HG03521 (cell line): Measurements from ENCODE around the gene TTC1.
"Not testable (repeated sequence)": the region's sequence is repeated elsewhere in the genome, so short reads cannot be mapped to it uniquely, and the experiment has no call there.

Experiments used
- ATAC-seq: cut with Tn5 transposase; IDR thresholded peaks from one replicate; pipeline ENCODE4 v1.9.1; 2021; ENCODE audit warnings: mild to moderate bottlenecking, moderate library complexity; ENCODE audit not compliant: unreplicated experiment

TTC1 gene

GRCh38 chr5:160008877-160009590, at the start of gene TTC1:
Gene TTC1 (plus strand): TSS chr5:160009139. CDS start chr5:160010529, 1,390 bp downstream.
- peak; percentile 100 for ATAC-seq

GRCh38 chr5:159961176-159962160, 47.5 kb upstream of the TTC1 start:
- ATAC-seq, result no peak

- no peak for ATAC-seq
Observed at GRCh38 chr5:159962214-159962613, 46.7 kb upstream of the TTC1 start.

- ATAC-seq, result no peak
Observed at GRCh38 chr5:159963935-159964334, 45.0 kb upstream of the TTC1 start.

- ATAC-seq, result no peak
Observed at GRCh38 chr5:159965031-159965837, 43.7 kb upstream of the TTC1 start.

- not testable (repeated sequence) for ATAC-seq
Observed at GRCh38 chr5:159965838-159966128, 43.2 kb upstream of the TTC1 start.

- no peak for ATAC-seq
Observed at GRCh38 chr5:159969966-159970365, 39.0 kb upstream of the TTC1 start.

GRCh38 chr5:159971038-159971437, 37.9 kb upstream of the TTC1 start:
- ATAC-seq, result no peak

GRCh38 chr5:159971514-159971913, 37.4 kb upstream of the TTC1 start:
- ATAC-seq, result no peak

- ATAC-seq, result no peak
Observed at GRCh38 chr5:159971931-159972461, 36.9 kb upstream of the TTC1 start.

- ATAC-seq, result no peak
Observed at GRCh38 chr5:159972538-159973362, 36.2 kb upstream of the TTC1 start.

- ATAC-seq, result no peak
Observed at GRCh38 chr5:159975462-159976019, 33.4 kb upstream of the TTC1 start.

GRCh38 chr5:159976921-159977320, 32.0 kb upstream of the TTC1 start:
- no peak for ATAC-seq

GRCh38 chr5:159978358-159978757, 30.6 kb upstream of the TTC1 start:
- no peak for ATAC-seq

GRCh38 chr5:159982421-159983173, 26.3 kb upstream of the TTC1 start:
- ATAC-seq, result no peak

- ATAC-seq, result peak; percentile 75
Observed at GRCh38 chr5:159987031-159987674, 21.8 kb upstream of the TTC1 start.

GRCh38 chr5:159990506-159990905, 18.4 kb upstream of the TTC1 start:
- no peak for ATAC-seq

GRCh38 chr5:159992566-159992965, 16.4 kb upstream of the TTC1 start:
- no peak for ATAC-seq

- ATAC-seq, result no peak
Observed at GRCh38 chr5:159993194-159993593, 15.7 kb upstream of the TTC1 start.
